Measurements from ENCODE around the gene CCDC184. TPM values are rescaled to one million over a fixed set of nuclear protein-coding genes. Genes with fewer than 3 reads are reported as not detected.

CCDC184 gene
- polyA plus RNA-seq, 2 of the 4 experiments (the other 2 are of a cell fraction) = 1.5 to 2.7 TPM

DNA sequence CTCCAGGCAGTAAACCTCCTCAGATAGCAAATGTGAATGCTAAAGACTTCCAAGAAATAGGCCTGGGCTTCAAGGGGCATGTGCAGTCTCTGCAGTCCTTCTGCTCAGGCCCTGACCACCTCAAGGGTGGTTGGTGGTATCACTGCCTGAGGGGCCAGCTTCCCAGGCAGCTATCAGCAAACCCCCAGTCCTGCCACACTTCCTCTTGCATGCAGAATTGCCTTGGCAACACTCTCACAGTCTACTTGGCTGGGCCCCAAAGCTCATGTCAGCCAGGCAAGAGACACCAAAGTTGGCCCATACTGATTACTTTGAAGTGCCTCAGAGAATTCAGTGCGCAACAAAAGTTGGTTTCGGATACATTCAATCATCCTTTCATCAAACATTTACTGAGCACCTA is 22.6 kb upstream of the CCDC184 start:
- H3K4me2 ChIP-seq = no peak overlapping the region
- no peak overlapping the region for H3K27ac ChIP-seq
- no peaks in the 10 kb centered on the region for H3K9me3 ChIP-seq
- DNase-seq (ENCODE audit: low read depth in 1 of 2, low spot score in 1 of 2) (no peak), FAIRE-seq (no peak), ATAC-seq (no peak)
- H3K4me3 ChIP-seq = no peak overlapping the region
- TF ChIP-seq CHD4 (IDR thresholded peaks at IDR 0.05; ENCODE audit: borderline replicate concordance) (no peak), MAFK (IDR thresholded peaks at IDR 0.05; ENCODE audit: partially characterized antibody) (no peak), RAD21 (conservative IDR thresholded peaks at IDR 0.05 in 1 of 2, IDR thresholded peaks at IDR 0.05 in 1 of 2) (no peak)
- ChIA-PET POLR2A (no interaction called here), CTCF (interaction anchor here (0.7 to 1.8 kb wide), 3 partner anchors 10 to 77 kb away, joined by 4 to 7 read pairs (median 6); no protein-coding TSS in a partner anchor)
- 95% methylated on average over 2 of the region's 2 CpGs for WGBS (ENCODE audit: missing lambda C conversion rate)
- H3K4me1 ChIP-seq = peaks cover 8% of the 10 kb centered on the region; the same call in 1 of the 3 replicates

DNA sequence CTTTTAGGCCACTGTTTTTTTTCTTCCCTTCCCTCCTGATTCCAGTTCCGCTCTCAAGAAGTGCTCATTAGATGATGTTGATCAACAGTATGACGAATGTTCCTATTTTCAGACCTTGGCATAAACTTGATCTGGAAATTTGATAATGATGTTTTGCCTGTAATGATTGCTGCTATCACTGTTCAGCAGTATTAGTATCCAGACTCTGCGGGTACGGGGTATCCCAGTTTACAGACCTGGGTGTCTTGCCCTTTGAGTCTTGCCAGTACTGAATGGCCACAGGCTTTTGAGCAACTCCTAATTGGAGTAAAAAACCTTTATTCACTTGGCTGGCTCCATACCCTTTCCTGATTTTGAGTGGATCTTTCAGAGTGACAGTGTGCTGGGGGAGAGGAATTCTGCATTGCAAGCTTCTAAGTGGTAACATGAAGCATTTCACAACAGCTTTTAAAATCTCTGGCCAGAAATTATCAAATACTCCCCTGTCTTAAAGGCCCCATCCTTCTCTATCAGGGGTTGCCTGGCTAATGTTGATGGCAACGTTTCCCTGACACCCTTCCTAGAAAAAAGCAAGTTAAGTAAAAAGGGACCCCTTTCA is 20.2 kb upstream of the CCDC184 start:
- ChIA-PET POLR2A (no interaction called here), CTCF (interaction anchor here (0.7 to 5.6 kb wide), 8 partner anchors 13 to 383 kb away, joined by 3 to 41 read pairs (median 10); no protein-coding TSS in a partner anchor)
- ATAC-seq (no peak), FAIRE-seq (no peak), DNase-seq (ENCODE audit: low read depth in 1 of 2, low spot score in 1 of 2) (no peak)
- WGBS (ENCODE audit: missing lambda C conversion rate) = 25% methylated on average over 5 of the region's 5 CpGs
- Histone ChIP-seq H3K9me3 (no peaks in the 10 kb centered on the region), H3K27ac (no peak overlapping the region), H3K4me2 (no peak overlapping the region), H3K4me1 (no peaks in the 10 kb centered on the region), H3K4me3 (no peak overlapping the region)
- TF ChIP-seq, protein P1, sequence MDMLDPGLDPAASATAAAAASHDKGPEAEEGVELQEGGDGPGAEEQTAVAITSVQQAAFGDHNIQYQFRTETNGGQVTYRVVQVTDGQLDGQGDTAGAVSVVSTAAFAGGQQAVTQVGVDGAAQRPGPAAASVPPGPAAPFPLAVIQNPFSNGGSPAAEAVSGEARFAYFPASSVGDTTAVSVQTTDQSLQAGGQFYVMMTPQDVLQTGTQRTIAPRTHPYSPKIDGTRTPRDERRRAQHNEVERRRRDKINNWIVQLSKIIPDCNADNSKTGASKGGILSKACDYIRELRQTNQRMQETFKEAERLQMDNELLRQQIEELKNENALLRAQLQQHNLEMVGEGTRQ (IDR thresholded peaks at IDR 0.05) = no peak
- TF ChIP-seq ZSCAN20 (CRISPR knock-in tag; IDR thresholded peaks at IDR 0.05) = no peak
- TF ChIP-seq NPAS2 (CRISPR knock-in tag; IDR thresholded peaks at IDR 0.05; ENCODE audit: borderline replicate concordance) = no peak

DNA sequence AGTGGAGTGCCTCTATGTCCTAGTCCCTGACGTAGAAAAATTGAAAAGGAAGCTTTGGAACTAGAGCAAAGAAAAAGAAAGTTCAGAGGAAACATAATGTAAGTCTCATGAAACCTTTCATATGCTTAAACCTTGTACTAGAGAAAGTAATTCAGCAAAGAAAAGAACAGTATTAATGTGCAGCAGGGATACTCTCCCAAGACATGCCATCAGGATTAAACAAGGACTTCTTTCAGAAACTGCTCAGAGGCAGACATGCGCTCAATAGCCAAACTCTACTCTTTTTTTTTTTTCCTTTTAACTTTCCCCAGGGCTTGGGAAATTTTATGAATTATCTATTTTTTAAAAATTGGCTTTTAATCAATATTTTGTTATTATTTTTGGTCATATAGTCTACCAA is 19.0 kb upstream of the CCDC184 start:
- Histone ChIP-seq H3K4me1 (no peaks in the 10 kb centered on the region), H3K27ac (no peak overlapping the region), H3K4me3 (no peak overlapping the region), H3K4me2 (no peak overlapping the region), H3K9me3 (no peaks in the 10 kb centered on the region)
- 65% methylated on average over 2 of the region's 2 CpGs for WGBS (ENCODE audit: missing lambda C conversion rate)
- ChIA-PET POLR2A (no interaction called here), CTCF (interaction anchor here (0.7 to 5.6 kb wide), 25 partner anchors 8 to 422 kb away, joined by 3 to 41 read pairs (median 5); partner anchors contain the start of gene CCDC184)
- DNase-seq (ENCODE audit: low read depth in 1 of 2, low spot score in 1 of 2) (no peak), FAIRE-seq (no peak), ATAC-seq (no peak)
- no peak for TF ChIP-seq POLR2AphosphoS2 (conservative IDR thresholded peaks at IDR 0.05; ENCODE audit: low read length)
- TF ChIP-seq SMC3 (IDR thresholded peaks at IDR 0.05) = no peak
- TF ChIP-seq MAFK (IDR thresholded peaks at IDR 0.05; ENCODE audit: partially characterized antibody) = no peak
- TF ChIP-seq RFX5 (IDR thresholded peaks at IDR 0.05) = no peak
- no peak for TF ChIP-seq FOXS1 (CRISPR knock-in tag; IDR thresholded peaks at IDR 0.05)
- TF ChIP-seq, protein P1 (IDR thresholded peaks at IDR 0.05) = no peak
- TF ChIP-seq, protein P2, sequence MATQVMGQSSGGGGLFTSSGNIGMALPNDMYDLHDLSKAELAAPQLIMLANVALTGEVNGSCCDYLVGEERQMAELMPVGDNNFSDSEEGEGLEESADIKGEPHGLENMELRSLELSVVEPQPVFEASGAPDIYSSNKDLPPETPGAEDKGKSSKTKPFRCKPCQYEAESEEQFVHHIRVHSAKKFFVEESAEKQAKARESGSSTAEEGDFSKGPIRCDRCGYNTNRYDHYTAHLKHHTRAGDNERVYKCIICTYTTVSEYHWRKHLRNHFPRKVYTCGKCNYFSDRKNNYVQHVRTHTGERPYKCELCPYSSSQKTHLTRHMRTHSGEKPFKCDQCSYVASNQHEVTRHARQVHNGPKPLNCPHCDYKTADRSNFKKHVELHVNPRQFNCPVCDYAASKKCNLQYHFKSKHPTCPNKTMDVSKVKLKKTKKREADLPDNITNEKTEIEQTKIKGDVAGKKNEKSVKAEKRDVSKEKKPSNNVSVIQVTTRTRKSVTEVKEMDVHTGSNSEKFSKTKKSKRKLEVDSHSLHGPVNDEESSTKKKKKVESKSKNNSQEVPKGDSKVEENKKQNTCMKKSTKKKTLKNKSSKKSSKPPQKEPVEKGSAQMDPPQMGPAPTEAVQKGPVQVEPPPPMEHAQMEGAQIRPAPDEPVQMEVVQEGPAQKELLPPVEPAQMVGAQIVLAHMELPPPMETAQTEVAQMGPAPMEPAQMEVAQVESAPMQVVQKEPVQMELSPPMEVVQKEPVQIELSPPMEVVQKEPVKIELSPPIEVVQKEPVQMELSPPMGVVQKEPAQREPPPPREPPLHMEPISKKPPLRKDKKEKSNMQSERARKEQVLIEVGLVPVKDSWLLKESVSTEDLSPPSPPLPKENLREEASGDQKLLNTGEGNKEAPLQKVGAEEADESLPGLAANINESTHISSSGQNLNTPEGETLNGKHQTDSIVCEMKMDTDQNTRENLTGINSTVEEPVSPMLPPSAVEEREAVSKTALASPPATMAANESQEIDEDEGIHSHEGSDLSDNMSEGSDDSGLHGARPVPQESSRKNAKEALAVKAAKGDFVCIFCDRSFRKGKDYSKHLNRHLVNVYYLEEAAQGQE (IDR thresholded peaks at IDR 0.05) = no peak
- no peak for TF ChIP-seq JUN (IDR thresholded peaks at IDR 0.05)
